GM13977 (cell line): ENCODE results near the gene NPM3.

Source experiments
- DNase-seq: peaks from one replicate; pipeline ENCODE4 v3.0.0; 2012; ENCODE audit warnings: low spot score
- CTCF ChIP-seq: IDR thresholded peaks from 2 replicates; pipeline ENCODE4 v1.5.1; 2012; ENCODE audit warnings: mild to moderate bottlenecking, control low read depth; ENCODE audit not compliant: insufficient read depth; ENCODE audit errors: extremely low read depth, missing control alignments
- in situ Hi-C: fragments of 300-500 bp; cut with MboI; formaldehyde crosslinking; loops from one replicate; pipeline ENCODE4 v1.12.0; 2022; ENCODE audit warnings: low sequenced_read_pairs, low pct_unique_long_range_greater_than_20kb, mixed read lengths, inconsistent platforms; ENCODE audit not compliant: unreplicated experiment

Gene NPM3

DNA sequence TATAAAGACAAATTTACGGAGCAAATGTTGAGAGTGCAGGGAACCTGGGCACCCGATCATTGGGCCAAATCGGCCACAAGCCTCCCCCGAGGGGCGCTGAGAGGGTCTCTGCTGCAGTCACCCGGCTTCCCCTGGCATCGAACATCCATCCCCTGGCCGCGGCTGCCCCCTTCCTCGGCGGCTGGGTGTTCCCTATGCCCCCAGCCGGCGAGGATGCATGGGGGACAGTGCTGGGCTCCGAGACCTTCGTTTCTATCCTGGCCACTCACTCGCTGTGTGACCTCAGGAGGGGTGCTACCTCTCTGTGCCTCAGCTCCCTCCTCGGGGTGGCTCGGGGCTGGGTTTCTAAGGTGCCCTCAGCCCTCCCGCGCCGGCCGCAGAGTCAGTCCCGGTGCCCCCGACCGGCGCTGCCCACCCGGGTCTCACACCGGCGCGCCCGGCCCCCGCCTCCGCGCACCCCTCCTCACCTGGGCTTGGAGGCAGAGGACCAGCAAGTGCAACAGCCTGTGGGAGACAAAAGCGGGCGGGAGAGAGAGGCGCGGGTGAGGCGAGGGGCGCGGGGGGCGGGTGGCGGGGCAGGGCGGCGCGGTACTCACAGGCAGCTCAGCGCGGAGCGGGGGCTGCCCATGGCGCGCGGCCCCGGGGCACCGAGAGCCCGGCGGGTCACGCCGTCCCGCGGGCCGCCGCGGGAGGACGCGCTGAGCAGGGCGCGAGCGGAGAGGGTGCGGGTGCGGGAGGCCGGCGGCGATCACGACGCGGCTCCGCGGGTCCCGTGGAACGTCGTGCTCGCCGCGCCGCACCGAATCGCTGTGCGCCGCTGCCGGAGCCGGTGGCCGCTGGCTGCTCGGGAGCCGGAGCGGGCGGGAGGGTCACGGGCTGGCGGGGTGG is 7.7 kb downstream of the NPM3 start, which contains the start of gene FGF8:
FGF8 (minus strand) TSS at position 842 of the 888 bp plus-strand sequence; CDS start at position 628, 214 bp downstream.
- in situ Hi-C loops = no loop called here

GRCh38 chr10:101774589-101775272 is 8.5 kb downstream of the NPM3 start:
- in situ Hi-C loops = no loop called here
- TF ChIP-seq CTCF = no peak
- DNase-seq = no peak

More for the DNA sequence above, 7.7 kb downstream of the NPM3 start, which contains the start of gene FGF8:
- DNase-seq = no peak
- no peak for TF ChIP-seq CTCF

DNA sequence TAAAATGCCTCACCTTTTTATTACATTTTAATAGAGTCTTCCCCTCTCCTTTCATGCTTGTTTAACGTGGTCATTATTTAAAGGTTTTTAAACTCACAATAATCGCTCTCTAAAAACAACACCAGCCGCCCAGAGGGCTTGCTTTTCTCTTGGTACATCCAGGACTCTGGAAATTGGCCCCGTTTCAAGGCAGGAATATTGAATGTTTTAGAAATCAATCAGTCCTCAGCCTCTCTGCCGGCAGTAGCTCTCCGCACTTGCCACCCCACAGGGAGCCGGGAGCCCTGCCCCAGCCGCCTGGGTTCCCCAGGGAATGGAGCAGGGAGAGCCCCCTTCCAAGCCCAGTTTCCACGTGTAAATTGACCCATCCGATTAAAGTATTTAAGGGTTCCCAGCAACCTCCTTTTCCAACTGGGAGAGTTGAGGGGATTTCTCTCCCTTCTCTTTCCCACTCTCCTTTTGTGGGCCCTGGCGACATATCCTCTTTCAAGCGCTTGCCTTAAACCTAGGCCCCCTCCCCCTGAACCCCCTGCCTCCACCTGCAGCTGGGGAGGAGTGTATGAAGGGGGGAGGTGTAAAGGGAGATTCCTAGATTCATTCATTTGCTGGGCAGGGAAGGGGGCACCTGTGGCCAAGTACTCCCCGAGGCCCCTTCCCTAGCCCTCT is 9.2 kb downstream of the NPM3 start:
- TF ChIP-seq CTCF = no peak
- no peak for DNase-seq
- in situ Hi-C loops = no loop called here

DNA sequence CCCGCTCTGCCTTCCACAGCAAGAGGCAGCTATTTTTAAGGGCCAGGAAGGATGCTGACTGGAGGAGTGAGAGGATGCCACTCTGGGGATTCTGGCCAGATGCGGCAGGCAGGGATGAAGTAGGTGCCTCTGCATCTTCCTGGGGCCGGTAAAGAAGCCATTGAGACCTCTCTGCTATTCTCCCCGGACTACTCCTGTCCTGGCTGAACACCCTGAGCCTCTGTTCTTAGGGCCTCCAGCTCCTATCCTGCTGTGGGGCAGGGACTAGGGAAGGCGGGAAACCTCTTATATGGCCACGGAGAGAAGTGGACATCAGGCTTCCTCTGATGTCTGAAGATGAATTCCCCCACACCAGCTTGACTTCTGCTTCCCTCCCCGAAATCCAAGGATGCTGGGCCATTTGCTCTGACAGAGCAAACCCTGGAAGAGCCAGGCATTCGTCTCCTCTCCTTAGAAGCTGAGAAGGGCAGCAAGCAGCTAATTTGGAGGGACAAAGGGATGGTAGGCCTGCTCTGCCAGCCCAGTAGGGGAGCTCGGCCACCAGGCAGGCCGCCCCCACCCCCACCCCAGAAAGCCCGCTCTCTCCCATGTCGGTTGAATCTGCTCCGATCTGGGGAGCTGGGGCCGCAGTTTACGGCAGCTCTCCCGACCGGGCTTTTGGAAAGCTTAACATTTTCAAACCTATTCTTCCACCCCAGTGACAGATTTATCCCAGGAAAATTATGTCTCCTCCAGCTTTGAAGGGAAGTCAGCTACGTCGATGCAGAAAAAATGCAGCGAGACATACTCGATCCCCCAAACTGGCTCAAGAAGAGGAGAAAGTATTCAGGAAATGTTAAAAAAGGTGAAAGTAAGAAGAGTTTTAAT is 10.1 kb downstream of the NPM3 start:
- in situ Hi-C loops = no loop called here

GRCh38 chr10:101772017-101772894 is 11.0 kb downstream of the NPM3 start:
- TF ChIP-seq CTCF = no peak
- in situ Hi-C loops = no loop called here
- no peak for DNase-seq

More for the DNA sequence above, 10.1 kb downstream of the NPM3 start:
- no peak for TF ChIP-seq CTCF
- no peak for DNase-seq
